ENCODE results near the gene MAPK14. TPM values are rescaled to one million over a fixed set of nuclear protein-coding genes. Genes with fewer than 3 reads are reported as not detected.

The MAPK14 gene
- total RNA-seq, 1 donor from 2014 or later: 46.2 TPM

GRCh38 chr6:36101691-36102090, 74.1 kb downstream of the MAPK14 start:
- H3K4me1 Mint-ChIP-seq (ENCODE audit: low read depth, unreplicated experiment): peaks cover 41% of the 10 kb centered on the region
- no peak for TF ChIP-seq CTCF (IDR thresholded peaks at IDR 0.05; ENCODE audit: partially characterized antibody, unreplicated experiment)
- no peak for DNase-seq
- no peak overlapping the region for H3K27ac Mint-ChIP-seq (ENCODE audit: unreplicated experiment)
- no peak overlapping the region for H3K4me3 Mint-ChIP-seq (ENCODE audit: unreplicated experiment)
- no peaks in the 10 kb centered on the region for H3K27me3 Mint-ChIP-seq (ENCODE audit: unreplicated experiment)
- no peaks in the 10 kb centered on the region for H3K9me3 Mint-ChIP-seq (ENCODE audit: unreplicated experiment)
- no peaks in the 10 kb centered on the region for H3K36me3 Mint-ChIP-seq (ENCODE audit: unreplicated experiment)

GRCh38 chr6:36102853-36103252, 75.2 kb downstream of the MAPK14 start:
- Mint-ChIP-seq H3K9me3 (ENCODE audit: unreplicated experiment) (no peaks in the 10 kb centered on the region), H3K36me3 (ENCODE audit: unreplicated experiment) (no peaks in the 10 kb centered on the region), H3K27me3 (ENCODE audit: unreplicated experiment) (no peaks in the 10 kb centered on the region), H3K4me3 (ENCODE audit: unreplicated experiment) (no peak overlapping the region), H3K27ac (ENCODE audit: unreplicated experiment) (peak overlapping the region; percentile 4), H3K4me1 (ENCODE audit: low read depth, unreplicated experiment) (peaks cover 47% of the 10 kb centered on the region)
- no peak for DNase-seq
- TF ChIP-seq CTCF (IDR thresholded peaks at IDR 0.05; ENCODE audit: partially characterized antibody, unreplicated experiment): no peak

GRCh38 chr6:36104836-36105235, 77.2 kb downstream of the MAPK14 start:
- Mint-ChIP-seq H3K4me3 (ENCODE audit: unreplicated experiment) (no peak overlapping the region), H3K36me3 (ENCODE audit: unreplicated experiment) (no peaks in the 10 kb centered on the region), H3K4me1 (ENCODE audit: low read depth, unreplicated experiment) (peaks cover 54% of the 10 kb centered on the region), H3K27me3 (ENCODE audit: unreplicated experiment) (no peaks in the 10 kb centered on the region), H3K9me3 (ENCODE audit: unreplicated experiment) (no peaks in the 10 kb centered on the region), H3K27ac (ENCODE audit: unreplicated experiment) (peak overlapping the region; percentile 90)
- DNase-seq: no peak
- no peak for TF ChIP-seq CTCF (IDR thresholded peaks at IDR 0.05; ENCODE audit: partially characterized antibody, unreplicated experiment)

- Mint-ChIP-seq H3K27me3 (ENCODE audit: unreplicated experiment) (peaks cover 7% of the 10 kb centered on the region), H3K4me3 (ENCODE audit: unreplicated experiment) (no peak overlapping the region), H3K27ac (ENCODE audit: unreplicated experiment) (peak overlapping the region; percentile 68), H3K9me3 (ENCODE audit: unreplicated experiment) (peaks cover 1% of the 10 kb centered on the region), H3K36me3 (ENCODE audit: unreplicated experiment) (no peaks in the 10 kb centered on the region), H3K4me1 (ENCODE audit: low read depth, unreplicated experiment) (peaks cover 62% of the 10 kb centered on the region)
- no peak for DNase-seq
- no peak for TF ChIP-seq CTCF (IDR thresholded peaks at IDR 0.05; ENCODE audit: partially characterized antibody, unreplicated experiment)
Observed at GRCh38 chr6:36109092-36109491, 81.5 kb downstream of the MAPK14 start.

GRCh38 chr6:36110050-36110449, 82.4 kb downstream of the MAPK14 start:
- no peak overlapping the region for H3K4me3 Mint-ChIP-seq (ENCODE audit: unreplicated experiment)
- peaks cover 1% of the 10 kb centered on the region for H3K9me3 Mint-ChIP-seq (ENCODE audit: unreplicated experiment)
- peaks cover 56% of the 10 kb centered on the region for H3K4me1 Mint-ChIP-seq (ENCODE audit: low read depth, unreplicated experiment)
- peaks cover 7% of the 10 kb centered on the region for H3K27me3 Mint-ChIP-seq (ENCODE audit: unreplicated experiment)
- peak overlapping the region; percentile 83 for H3K27ac Mint-ChIP-seq (ENCODE audit: unreplicated experiment)
- no peaks in the 10 kb centered on the region for H3K36me3 Mint-ChIP-seq (ENCODE audit: unreplicated experiment)
- no peak for TF ChIP-seq CTCF (IDR thresholded peaks at IDR 0.05; ENCODE audit: partially characterized antibody, unreplicated experiment)
- no peak for DNase-seq

Data from glutamatergic neuron (in vitro differentiated cells).